Mesendoderm (in vitro differentiated cells): Measurements from ENCODE around the gene TGFB2. TPM values are rescaled to one million over a fixed set of nuclear protein-coding genes. Genes with fewer than 3 reads are reported as not detected.

ENCODE experiments used
- DNase-seq: peaks from one replicate; pipeline ENCODE4 v3.0.0; 2013
- H2AK5ac ChIP-seq: 2 replicates; pipeline ENCODE4 v1.6.1; 2013; ENCODE audit warnings: low read length, inconsistent platforms
- H2BK120ac ChIP-seq: 2 replicates; pipeline ENCODE4 v1.6.1; 2013; ENCODE audit warnings: low read depth, mild to moderate bottlenecking, low read length, moderate library complexity, mixed read lengths
- H2BK15ac ChIP-seq: replicated peaks from 2 replicates; pipeline ENCODE4 v1.6.1; 2013; ENCODE audit warnings: low read depth, mild to moderate bottlenecking, moderate library complexity
- H2BK5ac ChIP-seq: 2 replicates; pipeline ENCODE4 v1.6.1; 2013; ENCODE audit warnings: low read length, inconsistent platforms
- H3K18ac ChIP-seq: 2 replicates; pipeline ENCODE4 v1.6.1; 2013; ENCODE audit warnings: mild to moderate bottlenecking, low read length, mixed read lengths
- H3K23ac ChIP-seq: one replicate; pipeline ENCODE4 v1.6.1; 2013; ENCODE audit warnings: low read length
- H3K27ac ChIP-seq: 2 replicates; pipeline ENCODE4 v1.5.1; 2013; ENCODE audit warnings: low read depth, mild to moderate bottlenecking, inconsistent platforms, low read length, moderate library complexity
- H3K27me3 ChIP-seq: 2 replicates; pipeline ENCODE4 v1.6.1; 2013; ENCODE audit warnings: low read length, control low read depth, mild to moderate bottlenecking, inconsistent platforms; ENCODE audit not compliant: insufficient read depth, poor library complexity
- H3K36me3 ChIP-seq: 2 replicates; pipeline ENCODE4 v1.6.1; 2013; ENCODE audit warnings: low read length, inconsistent platforms; ENCODE audit not compliant: control insufficient read depth, insufficient read depth
- H3K4ac ChIP-seq: one replicate; pipeline ENCODE4 v1.6.1; 2013; ENCODE audit warnings: low read depth, mild to moderate bottlenecking, low read length, moderate library complexity
- H3K4me1 ChIP-seq: 2 replicates; pipeline ENCODE4 v1.6.1; 2013; ENCODE audit warnings: low read depth, low read length, inconsistent platforms; ENCODE audit not compliant: control insufficient read depth
- H3K4me2 ChIP-seq: 2 replicates; pipeline ENCODE4 v1.6.1; 2013; ENCODE audit warnings: low read length
- H3K4me3 ChIP-seq: 2 replicates; pipeline ENCODE4 v1.5.1; 2013; ENCODE audit warnings: mild to moderate bottlenecking, low read length
- H3K56ac ChIP-seq: one replicate; pipeline ENCODE4 v1.6.1; 2013; ENCODE audit warnings: low read length
- H3K79me1 ChIP-seq: 2 replicates; pipeline ENCODE4 v1.6.1; 2013; ENCODE audit warnings: low read length, inconsistent platforms
- H3K79me2 ChIP-seq: 2 replicates; pipeline ENCODE4 v1.6.1; 2013; ENCODE audit warnings: mild to moderate bottlenecking, low read length; ENCODE audit not compliant: control insufficient read depth, insufficient read depth
- H3K9ac ChIP-seq: 2 replicates; pipeline ENCODE4 v1.6.1; 2013; ENCODE audit warnings: low read length, inconsistent platforms
- H4K5ac ChIP-seq: one replicate; pipeline ENCODE4 v1.6.1; 2013; ENCODE audit warnings: low read length
- H4K8ac ChIP-seq: one replicate; pipeline ENCODE4 v1.6.1; 2013; ENCODE audit warnings: low read depth, mild to moderate bottlenecking, control low read depth, low read length, moderate library complexity
- WGBS: extraction: QIAGEN DNeasy Blood & Tissue Kit; methylation state at CpG from one replicate; pipeline ENCODE4 v1.1.7; 2013; ENCODE audit warnings: low lambda C conversion rate, missing lambda C conversion rate; ENCODE audit not compliant: insufficient coverage; ENCODE audit errors: extremely low coverage; 5-methylcytosine and 5-hydroxymethylcytosine counted together
- polyA plus RNA-seq, 2 experiments: library from polyadenylated mRNA; stranded (reverse); fragments of 200-250 nt; gene quantifications; one replicate each; pipeline ENCODE4 v1.2.3, GENCODE V29; 2013

TGFB2 gene
- polyA plus RNA-seq (2013, experiment 1 of 2) = 0.97 TPM
- 0.81 TPM for polyA plus RNA-seq (2013, experiment 2 of 2)

- no peak within 1 kb of the TSS for H3K18ac ChIP-seq
- H2BK15ac ChIP-seq = no peak within 1 kb of the TSS
- WGBS = no CpG with 5 or more reads among the region's 22 CpGs
- peak within 1 kb of the TSS; percentile 97 for H3K4me2 ChIP-seq
- peaks cover 3% of the 10 kb centered on the region for H3K4me1 ChIP-seq
- DNase-seq = peak; percentile 68
- H3K4me3 ChIP-seq = peak within 1 kb of the TSS; percentile 46
- H3K23ac ChIP-seq = peak within 1 kb of the TSS; percentile 25
- H3K79me2 ChIP-seq = no peaks in the 10 kb centered on the region
- no peak within 1 kb of the TSS for H4K5ac ChIP-seq
- H2AK5ac ChIP-seq = no peak within 1 kb of the TSS
- no peak within 1 kb of the TSS for H3K27ac ChIP-seq
- H3K36me3 ChIP-seq = no peaks in the 10 kb centered on the region
- H3K4ac ChIP-seq = no peak within 1 kb of the TSS
- peak within 1 kb of the TSS; percentile 79 for H3K56ac ChIP-seq
- H3K79me1 ChIP-seq = no peaks in the 10 kb centered on the region
- H3K9ac ChIP-seq = peak within 1 kb of the TSS; percentile 62
- H3K27me3 ChIP-seq = peaks cover 6% of the 10 kb centered on the region
- no peak within 1 kb of the TSS for H2BK120ac ChIP-seq
- no peak within 1 kb of the TSS for H2BK5ac ChIP-seq
- no peak within 1 kb of the TSS for H4K8ac ChIP-seq
Measured at GRCh38 chr1:218344814-218345672, at the start of gene TGFB2. TGFB2 (plus strand) TSS chr1:218345336; CDS start chr1:218346702, 1,366 bp downstream.

GRCh38 chr1:218296162-218296561, 49.0 kb upstream of the TGFB2 start:
- Histone ChIP-seq H3K4ac (no peak overlapping the region), H3K4me1 (peaks cover 2% of the 10 kb centered on the region), H2BK15ac (no peak overlapping the region), H3K18ac (no peak overlapping the region), H3K79me2 (peaks cover 10% of the 10 kb centered on the region), H3K23ac (no peak overlapping the region), H3K36me3 (no peaks in the 10 kb centered on the region), H3K27me3 (no peaks in the 10 kb centered on the region), H2AK5ac (no peak overlapping the region), H2BK5ac (no peak overlapping the region), H2BK120ac (no peak overlapping the region), H3K56ac (no peak overlapping the region), H3K9ac (no peak overlapping the region), H3K27ac (no peak overlapping the region), H3K79me1 (peaks cover 6% of the 10 kb centered on the region), H4K8ac (no peak overlapping the region), H4K5ac (no peak overlapping the region), H3K4me2 (no peak overlapping the region), H3K4me3 (no peak overlapping the region)
- no CpG with 5 or more reads among the region's 2 CpGs for WGBS
- no peak for DNase-seq

- Histone ChIP-seq H3K4me2 (no peak overlapping the region), H3K4ac (no peak overlapping the region), H3K27me3 (no peaks in the 10 kb centered on the region), H3K4me3 (no peak overlapping the region), H3K79me2 (peaks cover 3% of the 10 kb centered on the region), H3K36me3 (no peaks in the 10 kb centered on the region), H2AK5ac (no peak overlapping the region), H3K4me1 (peaks cover 2% of the 10 kb centered on the region), H3K79me1 (peaks cover 3% of the 10 kb centered on the region), H3K9ac (no peak overlapping the region), H4K5ac (no peak overlapping the region), H3K23ac (no peak overlapping the region), H3K56ac (no peak overlapping the region), H2BK120ac (no peak overlapping the region), H4K8ac (no peak overlapping the region), H3K27ac (no peak overlapping the region), H2BK15ac (no peak overlapping the region), H2BK5ac (no peak overlapping the region), H3K18ac (no peak overlapping the region)
- DNase-seq = peak; percentile 24
- no CpG with 5 or more reads among the region's 2 CpGs for WGBS
Measured at GRCh38 chr1:218297461-218297860, 47.7 kb upstream of the TGFB2 start.

GRCh38 chr1:218297867-218298266, 47.3 kb upstream of the TGFB2 start:
- no peak for DNase-seq
- Histone ChIP-seq H3K4me2 (no peak overlapping the region), H3K9ac (no peak overlapping the region), H3K79me1 (peaks cover 2% of the 10 kb centered on the region), H2BK120ac (no peak overlapping the region), H2AK5ac (no peak overlapping the region), H3K18ac (no peak overlapping the region), H3K27me3 (no peaks in the 10 kb centered on the region), H3K27ac (no peak overlapping the region), H3K79me2 (peaks cover 2% of the 10 kb centered on the region), H4K8ac (no peak overlapping the region), H2BK15ac (no peak overlapping the region), H2BK5ac (no peak overlapping the region), H3K36me3 (no peaks in the 10 kb centered on the region), H3K4ac (no peak overlapping the region), H3K4me1 (peaks cover 2% of the 10 kb centered on the region), H3K23ac (no peak overlapping the region), H3K4me3 (no peak overlapping the region), H3K56ac (no peak overlapping the region), H4K5ac (no peak overlapping the region)
- no CpG with 5 or more reads among the region's 1 CpG for WGBS

GRCh38 chr1:218298398-218298797, 46.7 kb upstream of the TGFB2 start:
- peaks cover 2% of the 10 kb centered on the region for H3K79me2 ChIP-seq

More at GRCh38 chr1:218298398-218298797, 46.7 kb upstream of the TGFB2 start:
- H3K79me1 ChIP-seq = peaks cover 2% of the 10 kb centered on the region
- no peak overlapping the region for H3K4me2 ChIP-seq
- H3K27ac ChIP-seq = no peak overlapping the region
- no peak overlapping the region for H4K5ac ChIP-seq
- no peak overlapping the region for H3K4me3 ChIP-seq
- H3K36me3 ChIP-seq = no peaks in the 10 kb centered on the region
- peaks cover 2% of the 10 kb centered on the region for H3K4me1 ChIP-seq
- no peak overlapping the region for H3K56ac ChIP-seq
- DNase-seq = no peak
- no peak overlapping the region for H2BK5ac ChIP-seq
- no peak overlapping the region for H3K18ac ChIP-seq
- no peak overlapping the region for H2BK120ac ChIP-seq
- H3K9ac ChIP-seq = no peak overlapping the region
- no peak overlapping the region for H4K8ac ChIP-seq
- H3K27me3 ChIP-seq = no peaks in the 10 kb centered on the region
- H3K4ac ChIP-seq = no peak overlapping the region
- H2BK15ac ChIP-seq = no peak overlapping the region
- no peak overlapping the region for H3K23ac ChIP-seq
- no CpG with 5 or more reads among the region's 4 CpGs for WGBS
- H2AK5ac ChIP-seq = no peak overlapping the region
